Tibial artery (tissue), 4 donors: Measurements from ENCODE around the gene LRRC7.

Experiments used
- DNase-seq, 2 donors: peaks; one replicate each; pipeline ENCODE4 v3.0.0-alpha.2; 2019
- H3K27ac ChIP-seq, 2 donors: fragments of 200-600 bp; sonication (generic) in 1 of 2; 1 replicate in 1 of 2; 2 replicates in 1 of 2; pipeline ENCODE4 v1.5.1; 2018 to 2019; ENCODE audit warnings: mild to moderate bottlenecking in 1 of 2
- H3K27me3 ChIP-seq, 2 donors: fragments of 200-600 bp; sonication (generic) in 1 of 2; one replicate each; pipeline versions ENCODE4 v1.5.1 to v1.6.0; 2016 to 2019
- H3K36me3 ChIP-seq, 3 donors: fragments of 200-600 bp; sonication (generic) in 2 of 3; one replicate each; pipeline ENCODE4 v1.5.1; 2016 to 2019; ENCODE audit warnings: mild to moderate bottlenecking in 2 of 3
- H3K4me1 ChIP-seq, 4 donors: fragments of 200-600 bp; sonication (generic) in 2 of 4; 1 replicate in 3 of 4; 2 replicates in 1 of 4; pipeline ENCODE4 v1.5.1; 2016 to 2019
- H3K4me3 ChIP-seq, 2 donors: fragments of 200-600 bp; sonication (generic) in 1 of 2; 1 replicate in 1 of 2; 2 replicates in 1 of 2; pipeline ENCODE4 v1.5.1; 2018 to 2019; ENCODE audit warnings: mild to moderate bottlenecking in 2 of 2
- H3K9me3 ChIP-seq, 3 donors: fragments of 200-600 bp; sonication (generic) in 1 of 3; one replicate each; pipeline ENCODE4 v1.5.1; 2016 to 2019
- CTCF ChIP-seq, 2 experiments: fragments of 200-600 bp in 1 of 2; fragments of 450-650 bp in 1 of 2; IDR thresholded peaks; one replicate each; pipeline ENCODE4 v1.5.1; 2017 to 2019; ENCODE audit warnings: antibody characterized with exemption in 2 of 2, mild to moderate bottlenecking in 1 of 2, moderate library complexity in 1 of 2
- intact Hi-C: fragments of 100-400 bp; cut with DNase I; formaldehyde crosslinking; loops from one replicate; pipeline ENCODE4 v1.15.0; 2023; ENCODE audit warnings: low total_unique reads

LRRC7 gene

GRCh38 chr1:69650779-69651178 lies 83.1 kb downstream of the LRRC7 start:
- TF ChIP-seq CTCF (IDR thresholded peaks at IDR 0.05), result no peak
- no peak for DNase-seq
- intact Hi-C loops, result no loop called here
- Histone ChIP-seq H3K36me3 (no peaks in the 10 kb centered on the region), H3K4me1 (no peaks in the 10 kb centered on the region), H3K27me3 (no peaks in the 10 kb centered on the region), H3K27ac (no peak overlapping the region), H3K9me3 (no peaks in the 10 kb centered on the region), H3K4me3 (no peak overlapping the region)

GRCh38 chr1:69651656-69652055 lies 83.9 kb downstream of the LRRC7 start:
- intact Hi-C loops, result no loop called here

GRCh38 chr1:69657971-69658370 lies 90.2 kb downstream of the LRRC7 start:
- intact Hi-C loops, result no loop called here
- H3K27me3 ChIP-seq, result no peaks in the 10 kb centered on the region
- no peaks in the 10 kb centered on the region for H3K36me3 ChIP-seq
- H3K27ac ChIP-seq, result no peak overlapping the region
- DNase-seq, result no peak
- peaks cover 0 to 3% (median 0%) of the 10 kb centered on the region in 4 donors for H3K4me1 ChIP-seq
- H3K9me3 ChIP-seq, result no peaks in the 10 kb centered on the region
- no peak for TF ChIP-seq CTCF (IDR thresholded peaks at IDR 0.05)
- H3K4me3 ChIP-seq, result no peak overlapping the region

More at GRCh38 chr1:69651656-69652055, 83.9 kb downstream of the LRRC7 start:
- no peaks in the 10 kb centered on the region for H3K4me1 ChIP-seq
- TF ChIP-seq CTCF (IDR thresholded peaks at IDR 0.05), result no peak
- no peak for DNase-seq
- no peak overlapping the region for H3K4me3 ChIP-seq
- H3K9me3 ChIP-seq, result no peaks in the 10 kb centered on the region
- no peaks in the 10 kb centered on the region for H3K36me3 ChIP-seq
- H3K27me3 ChIP-seq, result no peaks in the 10 kb centered on the region
- H3K27ac ChIP-seq, result no peak overlapping the region

GRCh38 chr1:69661686-69662085 lies 94.0 kb downstream of the LRRC7 start:
- no peak overlapping the region for H3K27ac ChIP-seq

GRCh38 chr1:69662321-69662720 lies 94.6 kb downstream of the LRRC7 start:
- no peaks in the 10 kb centered on the region for H3K9me3 ChIP-seq
- H3K27ac ChIP-seq, result no peak overlapping the region
- H3K36me3 ChIP-seq, result no peaks in the 10 kb centered on the region
- no peak overlapping the region for H3K4me3 ChIP-seq
- TF ChIP-seq CTCF (IDR thresholded peaks at IDR 0.05), result no peak
- DNase-seq, result no peak
- H3K4me1 ChIP-seq, result peaks cover 0 to 3% (median 0%) of the 10 kb centered on the region in 4 donors
- intact Hi-C loops, result no loop called here
- H3K27me3 ChIP-seq, result no peaks in the 10 kb centered on the region

More at GRCh38 chr1:69661686-69662085, 94.0 kb downstream of the LRRC7 start:
- TF ChIP-seq CTCF (IDR thresholded peaks at IDR 0.05), result no peak
- H3K27me3 ChIP-seq, result no peaks in the 10 kb centered on the region
- H3K4me1 ChIP-seq, result peaks cover 0 to 3% (median 0%) of the 10 kb centered on the region in 4 donors
- DNase-seq, result no peak
- intact Hi-C loops, result no loop called here
- H3K36me3 ChIP-seq, result no peaks in the 10 kb centered on the region
- no peak overlapping the region for H3K4me3 ChIP-seq
- no peaks in the 10 kb centered on the region for H3K9me3 ChIP-seq
